A549 (cell line): Measurements from ENCODE around the gene GAL. TPM values are rescaled to one million over a fixed set of nuclear protein-coding genes. Genes with fewer than 3 reads are reported as not detected.
A peak's percentile ranks its signal among the peaks of the same experiment; 100 is the strongest.

Experiments used
- ATAC-seq, 2 experiments: fragments of 200-7000 bp in 1 of 2; fragments of >200 bp in 1 of 2; cut with Nextera tagmentation in 1 of 2; cut with Tn5 transposase in 1 of 2; 3 replicates each; pipeline versions ENCODE4 v1.8.0 to v1.9.1; 2018 to 2020; ENCODE audit warnings: mild to moderate bottlenecking in 1 of 2, moderate library complexity in 1 of 2
- CTCF ChIA-PET: fragments of 300-600 bp; sonication (Branson Sonifier 250); formaldehyde crosslinking; extraction: SDS; loops from one replicate; lab custom pipeline; 2021; ENCODE audit warnings: antibody characterized with exemption, inconsistent platforms; lab: Yijun Ruan, JAX
- POLR2A ChIA-PET: fragments of 350-600 bp; formaldehyde crosslinking; extraction: SDS; loops from one replicate; lab custom pipeline; 2021; ENCODE audit warnings: antibody characterized with exemption, inconsistent platforms; lab: Yijun Ruan, JAX
- DNase-seq, 2 experiments: peaks; one replicate each; pipeline versions ENCODE4 v3.0.0 to v3.0.0-alpha.2; 2011 to 2016; ENCODE audit warnings: low read depth in 1 of 2, low spot score in 1 of 2
- FAIRE-seq: peaks from 2 replicates; lab custom pipeline; 2011; peaks lifted over from hg19 to GRCh38; lab: Jason Lieb, UNC
- H3K27ac ChIP-seq, 2 experiments: fragments of >200 bp; sonication (Bioruptor Twin); formaldehyde crosslinking; 3 replicates each; pipeline ENCODE4 v1.5.1; 2016 to 2017
- H3K4me1 ChIP-seq: fragments of >200 bp; sonication (Bioruptor Twin); formaldehyde crosslinking; 3 replicates; pipeline ENCODE4 v1.6.1; 2016
- H3K4me2 ChIP-seq: fragments of >200 bp; sonication (Bioruptor Twin); formaldehyde crosslinking; 3 replicates; pipeline ENCODE4 v1.6.1; 2016
- H3K4me3 ChIP-seq: fragments of >200 bp; sonication (Bioruptor Twin); formaldehyde crosslinking; 3 replicates; pipeline ENCODE4 v1.5.1; 2016
- H3K9me3 ChIP-seq: fragments of >200 bp; sonication (Bioruptor Twin); formaldehyde crosslinking; 3 replicates; pipeline ENCODE4 v1.6.1; 2016
- CHD4 ChIP-seq: fragments of 200-600 bp; sonication (generic); IDR thresholded peaks from 2 replicates; pipeline ENCODE4 v1.6.1; 2016; ENCODE audit warnings: antibody characterized with exemption, mild to moderate bottlenecking, borderline replicate concordance
- EHMT2 ChIP-seq: fragments of 200-600 bp; sonication (generic); IDR thresholded peaks from 2 replicates; pipeline ENCODE4 v1.6.1; 2016; ENCODE audit warnings: antibody characterized with exemption, low read depth, mild to moderate bottlenecking, moderate library complexity
- EP300 ChIP-seq, 2 experiments: fragments of >200 bp; sonication (Bioruptor Twin); formaldehyde crosslinking; IDR thresholded peaks; 2 replicates in 1 of 2; 3 replicates in 1 of 2; pipeline ENCODE4 v1.6.1; 2016 to 2017
- ESRRA ChIP-seq: fragments of 150-350 bp; IDR thresholded peaks from 2 replicates; pipeline ENCODE4 v1.6.1; 2014; ENCODE audit warnings: mild to moderate bottlenecking, low read length, borderline replicate concordance
- HEYL ChIP-seq: fragments of 250-450 bp; sonication (Bioruptor Pico); IDR thresholded peaks from 2 replicates; pipeline ENCODE4 v1.8.0; 2021; ENCODE audit warnings: mild to moderate bottlenecking, moderate library complexity
- KDM5A ChIP-seq: fragments of 200-600 bp; sonication (generic); IDR thresholded peaks from 2 replicates; pipeline ENCODE4 v1.6.1; 2016; ENCODE audit warnings: antibody characterized with exemption, mild to moderate bottlenecking
- MAZ ChIP-seq: fragments of 150-350 bp; IDR thresholded peaks from 2 replicates; pipeline ENCODE4 v1.6.1; 2014; ENCODE audit warnings: antibody characterized with exemption, low read depth, low read length, borderline replicate concordance
- NPAS2 ChIP-seq: fragments of 250-450 bp; sonication (Bioruptor Pico); IDR thresholded peaks from 2 replicates; pipeline ENCODE4 v1.8.0; 2022; ENCODE audit warnings: mild to moderate bottlenecking, moderate library complexity, borderline replicate concordance
- POLR2AphosphoS2 ChIP-seq: conservative IDR thresholded peaks from 2 replicates; pipeline ENCODE4 v1.6.1; 2012; ENCODE audit warnings: low read length, improper control_type of control experiment, inconsistent platforms
- RFX5 ChIP-seq: fragments of 450-650 bp; IDR thresholded peaks from 2 replicates; pipeline ENCODE4 v1.7.1; 2014; ENCODE audit warnings: antibody characterized with exemption, mild to moderate bottlenecking, moderate library complexity
- SMC3 ChIP-seq: fragments of >200 bp; sonication (Bioruptor Twin); formaldehyde crosslinking; IDR thresholded peaks from 3 replicates; pipeline ENCODE4 v1.6.1; 2018; ENCODE audit warnings: inconsistent platforms
- ZSCAN20 ChIP-seq: fragments of 250-450 bp; sonication (Bioruptor Pico); IDR thresholded peaks from 2 replicates; pipeline ENCODE4 v1.8.0; 2022; ENCODE audit warnings: mild to moderate bottlenecking, moderate library complexity
- WGBS: methylation state at CpG from one replicate; pipeline ENCODE4 v1.1.6; 2017; ENCODE audit errors: missing lambda C conversion rate; 5-methylcytosine and 5-hydroxymethylcytosine counted together
- polyA plus RNA-seq, 4 experiments: library from polyadenylated mRNA; depleted of rRNA in 3 of 4; stranded (reverse); fragments of >200 nt; fragmentation: RNase III in 1 of 4; extraction: RNeasy Plus Mini Kit Qiagen cat#74134 plus additional on column Dnase treatment in 1 of 4; gene quantifications; 2 replicates in 3 of 4; 3 replicates in 1 of 4; pipeline ENCODE4 v1.2.3, GENCODE V29; 2011 to 2017
- TF ChIP-seq, protein P1 (sequence below): fragments of >200 bp; sonication (Bioruptor Twin); formaldehyde crosslinking; IDR thresholded peaks from 3 replicates; pipeline ENCODE4 v1.6.1; 2016
- TF ChIP-seq, protein P2 (sequence below): fragments of 150-350 bp; IDR thresholded peaks from 2 replicates; pipeline ENCODE4 v1.6.1; 2014; ENCODE audit warnings: low read depth, mild to moderate bottlenecking, low read length

GAL gene
- polyA plus RNA-seq, 2 of the 4 experiments (the other 2 are of a cell fraction) = 2.2 to 8.6 TPM

DNA sequence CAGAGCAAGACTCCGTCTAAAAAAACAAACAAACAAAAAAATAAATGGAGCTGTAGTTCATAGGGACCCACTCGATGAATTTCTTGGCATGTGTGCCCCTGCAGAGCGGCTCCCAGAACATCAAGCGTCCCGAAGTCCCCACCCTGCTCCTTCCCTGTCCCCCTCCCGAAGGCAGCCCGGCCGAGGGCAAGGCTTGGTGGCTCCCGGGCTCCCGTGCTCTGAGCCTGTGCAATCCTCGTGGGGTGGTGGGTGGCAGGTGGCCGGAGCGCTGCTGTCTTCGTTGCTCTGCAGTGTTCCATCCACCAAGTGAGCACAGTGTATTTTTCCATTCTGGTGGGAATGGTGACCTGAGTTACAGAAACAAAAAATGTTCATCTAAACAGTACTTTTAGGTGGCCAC lies 33.5 kb upstream of the GAL start:
- FAIRE-seq (no peak), DNase-seq (no peak), ATAC-seq (no peak; a peak in 2 of 6 replicates)
- no peak overlapping the region for H3K4me2 ChIP-seq
- H3K9me3 ChIP-seq = peaks cover 20% of the 10 kb centered on the region
- H3K27ac ChIP-seq = no peak overlapping the region
- 63% methylated on average over 13 of the region's 14 CpGs for WGBS
- POLR2A ChIA-PET = no interaction called here
- H3K4me3 ChIP-seq = no peak overlapping the region
- H3K4me1 ChIP-seq = no peaks in the 10 kb centered on the region
- CTCF ChIA-PET = no interaction called here
- TF ChIP-seq EHMT2 = no peak
- no peak for TF ChIP-seq MAZ
- TF ChIP-seq ESRRA = no peak
- TF ChIP-seq, protein P1, sequence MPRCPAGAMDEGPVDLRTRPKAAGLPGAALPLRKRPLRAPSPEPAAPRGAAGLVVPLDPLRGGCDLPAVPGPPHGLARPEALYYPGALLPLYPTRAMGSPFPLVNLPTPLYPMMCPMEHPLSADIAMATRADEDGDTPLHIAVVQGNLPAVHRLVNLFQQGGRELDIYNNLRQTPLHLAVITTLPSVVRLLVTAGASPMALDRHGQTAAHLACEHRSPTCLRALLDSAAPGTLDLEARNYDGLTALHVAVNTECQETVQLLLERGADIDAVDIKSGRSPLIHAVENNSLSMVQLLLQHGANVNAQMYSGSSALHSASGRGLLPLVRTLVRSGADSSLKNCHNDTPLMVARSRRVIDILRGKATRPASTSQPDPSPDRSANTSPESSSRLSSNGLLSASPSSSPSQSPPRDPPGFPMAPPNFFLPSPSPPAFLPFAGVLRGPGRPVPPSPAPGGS = no peak
- TF ChIP-seq HEYL = no peak
- no peak for TF ChIP-seq NPAS2
- no peak for TF ChIP-seq SMC3
- TF ChIP-seq, protein P2, sequence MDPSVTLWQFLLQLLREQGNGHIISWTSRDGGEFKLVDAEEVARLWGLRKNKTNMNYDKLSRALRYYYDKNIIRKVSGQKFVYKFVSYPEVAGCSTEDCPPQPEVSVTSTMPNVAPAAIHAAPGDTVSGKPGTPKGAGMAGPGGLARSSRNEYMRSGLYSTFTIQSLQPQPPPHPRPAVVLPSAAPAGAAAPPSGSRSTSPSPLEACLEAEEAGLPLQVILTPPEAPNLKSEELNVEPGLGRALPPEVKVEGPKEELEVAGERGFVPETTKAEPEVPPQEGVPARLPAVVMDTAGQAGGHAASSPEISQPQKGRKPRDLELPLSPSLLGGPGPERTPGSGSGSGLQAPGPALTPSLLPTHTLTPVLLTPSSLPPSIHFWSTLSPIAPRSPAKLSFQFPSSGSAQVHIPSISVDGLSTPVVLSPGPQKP = no peak
- no peak for TF ChIP-seq KDM5A
- TF ChIP-seq RFX5 = no peak
- TF ChIP-seq CHD4 = no peak

DNA sequence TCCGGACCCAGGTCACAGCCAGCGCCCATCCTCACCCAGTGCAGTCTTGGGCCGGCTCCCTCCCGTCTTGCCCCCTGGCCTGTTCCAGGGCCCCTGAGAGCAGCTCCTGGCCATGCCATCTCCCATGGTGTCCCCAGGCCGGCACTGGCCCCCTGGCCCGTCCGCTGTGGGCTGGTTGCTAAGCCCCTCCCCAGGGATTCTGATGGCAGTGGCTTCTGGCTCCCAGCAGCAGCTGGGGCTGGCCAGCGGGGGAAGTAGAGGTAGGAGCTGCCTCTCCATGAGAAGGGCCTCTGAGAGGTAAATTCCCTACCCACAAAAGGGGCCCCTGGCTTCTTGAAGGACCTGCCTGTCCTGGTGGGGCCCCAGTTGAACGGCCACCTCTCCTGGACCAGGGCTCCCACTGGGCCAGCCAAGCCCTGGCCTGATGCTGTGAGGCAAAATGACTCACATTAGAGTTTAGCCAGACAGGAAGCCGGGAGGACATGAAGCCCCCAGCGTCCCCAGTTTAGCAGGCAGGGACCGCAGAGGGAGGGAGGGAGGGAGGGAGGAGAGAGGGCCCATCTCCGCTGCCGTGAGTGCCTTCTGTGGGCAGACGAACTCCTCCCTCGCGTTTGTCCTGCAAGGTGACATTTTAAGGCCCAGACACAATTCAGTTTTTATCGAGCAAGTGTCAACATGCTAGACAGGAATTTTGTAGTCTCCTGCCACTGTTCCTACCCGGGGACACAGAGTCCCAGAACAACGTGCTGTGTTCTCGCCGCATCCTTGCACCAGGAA lies 32.9 kb upstream of the GAL start:
- DNase-seq (no peak), FAIRE-seq (no peak), ATAC-seq (peak; percentile 35 to 39; a peak in 2 of 6 replicates)
- H3K9me3 ChIP-seq = peaks cover 14% of the 10 kb centered on the region
- ChIA-PET CTCF (no interaction called here), POLR2A (no interaction called here)
- H3K4me2 ChIP-seq = no peak overlapping the region
- no peak overlapping the region for H3K4me3 ChIP-seq
- WGBS = 66% methylated on average over 18 of the region's 22 CpGs
- no peak for TF ChIP-seq HEYL
- no peak overlapping the region for H3K27ac ChIP-seq
- no peaks in the 10 kb centered on the region for H3K4me1 ChIP-seq

DNA sequence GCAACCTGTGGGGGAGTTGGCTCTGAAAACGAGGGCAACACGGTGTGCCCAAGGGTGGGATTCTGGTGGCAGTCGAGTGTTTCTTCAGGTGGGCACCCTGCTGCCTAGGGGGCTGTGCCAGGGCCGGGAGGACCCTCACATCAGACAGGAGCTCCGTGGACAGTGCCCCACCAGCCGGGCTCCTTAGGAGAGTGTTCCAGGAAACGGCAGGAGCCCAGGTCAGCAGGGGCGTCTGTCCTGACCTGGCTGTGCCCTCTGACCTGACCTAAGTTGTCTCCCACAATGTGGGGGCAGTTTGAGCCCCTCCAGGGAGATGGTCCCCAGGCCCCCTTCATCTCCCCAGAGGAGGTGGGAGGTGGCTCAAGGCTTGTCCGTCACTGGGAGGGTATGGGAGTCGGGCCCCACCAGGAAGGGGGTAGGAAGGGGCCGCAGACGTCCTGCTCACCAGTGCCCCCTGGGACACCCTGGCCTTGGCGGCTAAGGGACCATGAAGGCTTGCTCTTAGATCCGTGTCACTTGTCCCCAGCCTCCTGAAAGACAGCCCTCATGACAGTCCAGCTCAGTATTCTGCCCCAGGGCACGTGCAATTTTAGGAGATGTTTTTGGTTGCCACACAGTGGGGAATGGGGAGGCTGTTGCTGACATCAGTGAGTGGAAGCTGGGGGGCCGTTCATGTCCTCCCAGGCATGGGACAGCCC lies 32.2 kb upstream of the GAL start:
- Histone ChIP-seq H3K9me3 (peaks cover 7% of the 10 kb centered on the region), H3K4me1 (no peaks in the 10 kb centered on the region), H3K4me2 (no peak overlapping the region), H3K27ac (no peak overlapping the region), H3K4me3 (no peak overlapping the region)
- POLR2A ChIA-PET = no interaction called here
- WGBS = 76% methylated on average over 8 of the region's 16 CpGs
- CTCF ChIA-PET = no interaction called here
- DNase-seq (no peak), ATAC-seq (no peak)
- TF ChIP-seq ZSCAN20 (CRISPR knock-in tag) (no peak), POLR2AphosphoS2 (no peak), SMC3 (no peak), EP300 (IDR thresholded peaks at IDR 0.05) (no peak)
- TF ChIP-seq, protein P2 = no peak
- TF ChIP-seq, all 56 proteins: peak for 0
- no peak for FAIRE-seq
